ENCODE data around the gene SF3B1.

DNA sequence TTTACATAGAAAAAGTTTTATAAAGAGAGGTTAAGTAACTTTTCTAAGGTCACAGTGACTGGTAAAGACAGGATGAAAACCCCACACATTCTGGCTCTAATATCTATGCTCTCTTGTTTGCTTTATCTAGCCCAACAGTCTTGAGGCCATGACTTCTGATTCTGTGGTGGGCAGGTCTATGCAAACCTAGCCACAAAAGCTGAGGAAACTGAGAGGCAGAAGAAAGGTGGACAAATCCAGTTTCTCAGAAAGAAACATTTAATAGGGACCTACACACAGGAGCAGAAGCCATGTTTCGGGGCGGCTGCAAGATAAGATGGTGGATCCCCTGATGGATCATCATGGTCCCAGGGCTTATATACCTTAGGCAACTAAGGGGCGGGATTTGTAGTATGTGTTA, 43.0 kb upstream of the SF3B1 start:
- TF ChIP-seq, protein P1, sequence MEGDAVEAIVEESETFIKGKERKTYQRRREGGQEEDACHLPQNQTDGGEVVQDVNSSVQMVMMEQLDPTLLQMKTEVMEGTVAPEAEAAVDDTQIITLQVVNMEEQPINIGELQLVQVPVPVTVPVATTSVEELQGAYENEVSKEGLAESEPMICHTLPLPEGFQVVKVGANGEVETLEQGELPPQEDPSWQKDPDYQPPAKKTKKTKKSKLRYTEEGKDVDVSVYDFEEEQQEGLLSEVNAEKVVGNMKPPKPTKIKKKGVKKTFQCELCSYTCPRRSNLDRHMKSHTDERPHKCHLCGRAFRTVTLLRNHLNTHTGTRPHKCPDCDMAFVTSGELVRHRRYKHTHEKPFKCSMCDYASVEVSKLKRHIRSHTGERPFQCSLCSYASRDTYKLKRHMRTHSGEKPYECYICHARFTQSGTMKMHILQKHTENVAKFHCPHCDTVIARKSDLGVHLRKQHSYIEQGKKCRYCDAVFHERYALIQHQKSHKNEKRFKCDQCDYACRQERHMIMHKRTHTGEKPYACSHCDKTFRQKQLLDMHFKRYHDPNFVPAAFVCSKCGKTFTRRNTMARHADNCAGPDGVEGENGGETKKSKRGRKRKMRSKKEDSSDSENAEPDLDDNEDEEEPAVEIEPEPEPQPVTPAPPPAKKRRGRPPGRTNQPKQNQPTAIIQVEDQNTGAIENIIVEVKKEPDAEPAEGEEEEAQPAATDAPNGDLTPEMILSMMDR (IDR thresholded peaks at IDR 0.05) = no peak
- no peak for TF ChIP-seq POLR2A (IDR thresholded peaks at IDR 0.05)
